ENCODE measurements around the gene FRK. TPM values are rescaled to one million over a fixed set of nuclear protein-coding genes. Genes with fewer than 3 reads are reported as not detected.
"Not testable (repeated sequence)": the region's sequence is repeated elsewhere in the genome, so short reads cannot be mapped to it uniquely, and the experiment has no call there.

Gene FRK
- total RNA-seq, 1 experiment from 2014 or later: 0.82 TPM

- Mint-ChIP-seq H3K4me3 (ENCODE audit: unreplicated experiment) (no peak overlapping the region), H3K9me3 (ENCODE audit: unreplicated experiment) (no peaks in the 10 kb centered on the region), H3K27ac (ENCODE audit: low read depth, unreplicated experiment) (no peak overlapping the region), H3K27me3 (ENCODE audit: insufficient read depth, unreplicated experiment) (peaks cover 44% of the 10 kb centered on the region), H3K36me3 (ENCODE audit: insufficient read depth, unreplicated experiment) (no peaks in the 10 kb centered on the region), H3K4me1 (ENCODE audit: insufficient read depth, unreplicated experiment) (peaks cover 9% of the 10 kb centered on the region)
- POLR2A ChIA-PET: no interaction called here
- CTCF ChIA-PET: interaction anchor here (0.9 to 1.6 kb wide), 2 partner anchors 9 to 1143 kb away, joined by 3 to 7 read pairs; no protein-coding TSS in a partner anchor
- DNase-seq (ENCODE audit: unreplicated experiment): peak; percentile 51
- intact Hi-C loops (cut with micrococcal nuclease): no loop called here
- TF ChIP-seq, protein P1, sequence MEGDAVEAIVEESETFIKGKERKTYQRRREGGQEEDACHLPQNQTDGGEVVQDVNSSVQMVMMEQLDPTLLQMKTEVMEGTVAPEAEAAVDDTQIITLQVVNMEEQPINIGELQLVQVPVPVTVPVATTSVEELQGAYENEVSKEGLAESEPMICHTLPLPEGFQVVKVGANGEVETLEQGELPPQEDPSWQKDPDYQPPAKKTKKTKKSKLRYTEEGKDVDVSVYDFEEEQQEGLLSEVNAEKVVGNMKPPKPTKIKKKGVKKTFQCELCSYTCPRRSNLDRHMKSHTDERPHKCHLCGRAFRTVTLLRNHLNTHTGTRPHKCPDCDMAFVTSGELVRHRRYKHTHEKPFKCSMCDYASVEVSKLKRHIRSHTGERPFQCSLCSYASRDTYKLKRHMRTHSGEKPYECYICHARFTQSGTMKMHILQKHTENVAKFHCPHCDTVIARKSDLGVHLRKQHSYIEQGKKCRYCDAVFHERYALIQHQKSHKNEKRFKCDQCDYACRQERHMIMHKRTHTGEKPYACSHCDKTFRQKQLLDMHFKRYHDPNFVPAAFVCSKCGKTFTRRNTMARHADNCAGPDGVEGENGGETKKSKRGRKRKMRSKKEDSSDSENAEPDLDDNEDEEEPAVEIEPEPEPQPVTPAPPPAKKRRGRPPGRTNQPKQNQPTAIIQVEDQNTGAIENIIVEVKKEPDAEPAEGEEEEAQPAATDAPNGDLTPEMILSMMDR (IDR thresholded peaks at IDR 0.05; ENCODE audit: unreplicated experiment): no peak
- BruUV-seq (replicated peaks): no TSS peak
Observed at GRCh38 chr6:115891111-115891669, 169.5 kb downstream of the FRK start.

DNA sequence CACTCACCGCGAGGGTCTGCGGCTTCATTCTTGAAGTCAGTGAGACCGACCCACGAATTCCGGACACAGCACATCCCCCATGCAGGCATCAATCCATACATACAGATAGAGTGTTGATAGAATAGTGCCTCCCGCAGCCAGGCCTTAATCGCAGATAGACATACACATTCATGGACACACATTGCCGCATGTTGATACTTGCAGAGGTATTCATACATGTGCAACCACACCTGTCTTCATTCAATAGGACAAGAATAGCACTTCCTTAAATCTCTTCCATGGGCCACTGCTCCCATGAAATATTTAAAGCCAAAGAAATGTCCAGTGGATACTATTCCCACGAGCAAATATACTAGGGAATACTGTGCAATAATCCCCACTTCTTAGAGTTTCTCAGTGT, 170.5 kb downstream of the FRK start:
- H3K36me3 Mint-ChIP-seq (ENCODE audit: insufficient read depth, unreplicated experiment): no peaks in the 10 kb centered on the region
- H3K9me3 Mint-ChIP-seq (ENCODE audit: unreplicated experiment): no peaks in the 10 kb centered on the region
- peaks cover 9% of the 10 kb centered on the region for H3K4me1 Mint-ChIP-seq (ENCODE audit: insufficient read depth, unreplicated experiment)
- H3K4me3 Mint-ChIP-seq (ENCODE audit: unreplicated experiment): no peak overlapping the region
- H3K27ac Mint-ChIP-seq (ENCODE audit: low read depth, unreplicated experiment): no peak overlapping the region
- CTCF ChIA-PET: no interaction called here
- peaks cover 43% of the 10 kb centered on the region for H3K27me3 Mint-ChIP-seq (ENCODE audit: insufficient read depth, unreplicated experiment)
- intact Hi-C loops (cut with micrococcal nuclease): no loop called here
- TF ChIP-seq, protein P1 (IDR thresholded peaks at IDR 0.05; ENCODE audit: unreplicated experiment): no peak
- no peak for DNase-seq (ENCODE audit: unreplicated experiment)
- BruUV-seq (replicated peaks): no TSS peak
- POLR2A ChIA-PET: no interaction called here

- POLR2A ChIA-PET: not testable (repeated sequence)
Observed at GRCh38 chr6:115888687-115889470, 171.8 kb downstream of the FRK start.

GRCh38 chr6:115887891-115888290, 172.8 kb downstream of the FRK start:
- no peak for DNase-seq (ENCODE audit: unreplicated experiment)
- intact Hi-C loops (cut with micrococcal nuclease): no loop called here
- Mint-ChIP-seq H3K27me3 (ENCODE audit: insufficient read depth, unreplicated experiment) (peaks cover 20% of the 10 kb centered on the region), H3K4me1 (ENCODE audit: insufficient read depth, unreplicated experiment) (peaks cover 9% of the 10 kb centered on the region), H3K4me3 (ENCODE audit: unreplicated experiment) (no peak overlapping the region), H3K36me3 (ENCODE audit: insufficient read depth, unreplicated experiment) (no peaks in the 10 kb centered on the region), H3K27ac (ENCODE audit: low read depth, unreplicated experiment) (no peak overlapping the region), H3K9me3 (ENCODE audit: unreplicated experiment) (no peaks in the 10 kb centered on the region)
- ChIA-PET POLR2A (no interaction called here), CTCF (interaction anchor here (0.6 to 1.6 kb wide), 3 partner anchors 9 to 1844 kb away, joined by 3 to 8 read pairs (median 3); no protein-coding TSS in a partner anchor)
- TF ChIP-seq, protein P1 (IDR thresholded peaks at IDR 0.05; ENCODE audit: unreplicated experiment): no peak
- BruUV-seq (replicated peaks): no TSS peak

More at GRCh38 chr6:115888687-115889470, 171.8 kb downstream of the FRK start:
- H3K4me1 Mint-ChIP-seq (ENCODE audit: insufficient read depth, unreplicated experiment); H3K27ac Mint-ChIP-seq (ENCODE audit: low read depth, unreplicated experiment); H3K36me3 Mint-ChIP-seq (ENCODE audit: insufficient read depth, unreplicated experiment); H3K4me3 Mint-ChIP-seq (ENCODE audit: unreplicated experiment); intact Hi-C loops (cut with micrococcal nuclease); DNase-seq (ENCODE audit: unreplicated experiment); BruUV-seq (replicated peaks); H3K9me3 Mint-ChIP-seq (ENCODE audit: unreplicated experiment): not testable (repeated sequence)
- peaks cover 30% of the 10 kb centered on the region for H3K27me3 Mint-ChIP-seq (ENCODE audit: insufficient read depth, unreplicated experiment)
- CTCF ChIA-PET: interaction anchor here (1.6 kb wide), 1 partner anchor 8 kb away, joined by 8 read pairs; no protein-coding TSS in a partner anchor
